LNCaP clone FGC (cell line): ENCODE data around the gene CDC14A.

Source experiments
- DNase-seq: peaks from one replicate; pipeline ENCODE4 v3.0.0-alpha.2; 2011; ENCODE audit warnings: low read depth
- H3K4me3 ChIP-seq: 2 replicates; pipeline ENCODE4 v1.5.1; 2011; ENCODE audit warnings: mild to moderate bottlenecking, low read depth, low read length, control low read depth
- TF ChIP-seq, protein P1 (sequence below): IDR thresholded peaks from 2 replicates; pipeline ENCODE4 v1.5.1; 2012; ENCODE audit warnings: mild to moderate bottlenecking; ENCODE audit not compliant: control insufficient read depth, insufficient read depth; ENCODE audit errors: extremely low read depth

The CDC14A gene

GRCh38 chr1:100347009-100347966, 5.0 kb upstream of the CDC14A start:
- TF ChIP-seq, protein P1, sequence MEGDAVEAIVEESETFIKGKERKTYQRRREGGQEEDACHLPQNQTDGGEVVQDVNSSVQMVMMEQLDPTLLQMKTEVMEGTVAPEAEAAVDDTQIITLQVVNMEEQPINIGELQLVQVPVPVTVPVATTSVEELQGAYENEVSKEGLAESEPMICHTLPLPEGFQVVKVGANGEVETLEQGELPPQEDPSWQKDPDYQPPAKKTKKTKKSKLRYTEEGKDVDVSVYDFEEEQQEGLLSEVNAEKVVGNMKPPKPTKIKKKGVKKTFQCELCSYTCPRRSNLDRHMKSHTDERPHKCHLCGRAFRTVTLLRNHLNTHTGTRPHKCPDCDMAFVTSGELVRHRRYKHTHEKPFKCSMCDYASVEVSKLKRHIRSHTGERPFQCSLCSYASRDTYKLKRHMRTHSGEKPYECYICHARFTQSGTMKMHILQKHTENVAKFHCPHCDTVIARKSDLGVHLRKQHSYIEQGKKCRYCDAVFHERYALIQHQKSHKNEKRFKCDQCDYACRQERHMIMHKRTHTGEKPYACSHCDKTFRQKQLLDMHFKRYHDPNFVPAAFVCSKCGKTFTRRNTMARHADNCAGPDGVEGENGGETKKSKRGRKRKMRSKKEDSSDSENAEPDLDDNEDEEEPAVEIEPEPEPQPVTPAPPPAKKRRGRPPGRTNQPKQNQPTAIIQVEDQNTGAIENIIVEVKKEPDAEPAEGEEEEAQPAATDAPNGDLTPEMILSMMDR: no peak
- no peak for DNase-seq
- H3K4me3 ChIP-seq: no peak overlapping the region

DNA sequence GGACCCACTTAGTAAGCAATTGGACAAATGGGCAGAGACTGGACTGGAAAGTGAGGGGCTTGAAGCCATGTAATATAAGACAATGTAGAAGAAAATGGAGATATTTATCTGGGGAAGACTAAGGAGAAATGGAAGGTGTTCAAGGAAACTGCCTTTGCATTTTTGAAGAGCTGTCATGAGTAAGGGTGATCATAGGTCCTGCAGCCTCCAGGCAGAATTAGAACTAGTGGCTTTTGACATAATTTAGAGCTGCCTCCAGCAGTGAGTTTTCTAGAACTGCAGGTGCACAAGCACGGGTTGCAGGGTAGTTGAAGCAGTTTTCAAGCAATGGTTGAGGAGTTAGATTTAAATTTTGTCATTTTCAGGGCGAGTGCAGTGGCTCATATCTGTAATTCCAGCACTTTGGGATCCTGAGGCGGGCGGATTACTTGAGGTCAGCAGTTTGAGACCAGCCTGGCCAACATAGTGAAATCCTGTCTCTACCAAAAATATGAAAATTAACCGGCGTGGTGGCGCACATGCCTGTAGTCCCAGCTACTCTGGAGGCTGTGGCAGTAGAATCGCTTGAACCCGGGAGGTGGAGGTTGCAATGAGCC, 3.7 kb upstream of the CDC14A start:
- H3K4me3 ChIP-seq: no peak overlapping the region
- TF ChIP-seq, protein P1: no peak
- no peak for DNase-seq

- DNase-seq: no peak
- no peak overlapping the region for H3K4me3 ChIP-seq
- TF ChIP-seq, protein P1: no peak
Measured at GRCh38 chr1:100349246-100349645, 3.1 kb upstream of the CDC14A start.

- DNase-seq: no peak
- TF ChIP-seq, protein P1: no peak
- H3K4me3 ChIP-seq: peak overlapping the region; percentile 88; the same call in 1 of the 2 replicates
Measured at GRCh38 chr1:100350787-100351094, 1.6 kb upstream of the CDC14A start.

DNA sequence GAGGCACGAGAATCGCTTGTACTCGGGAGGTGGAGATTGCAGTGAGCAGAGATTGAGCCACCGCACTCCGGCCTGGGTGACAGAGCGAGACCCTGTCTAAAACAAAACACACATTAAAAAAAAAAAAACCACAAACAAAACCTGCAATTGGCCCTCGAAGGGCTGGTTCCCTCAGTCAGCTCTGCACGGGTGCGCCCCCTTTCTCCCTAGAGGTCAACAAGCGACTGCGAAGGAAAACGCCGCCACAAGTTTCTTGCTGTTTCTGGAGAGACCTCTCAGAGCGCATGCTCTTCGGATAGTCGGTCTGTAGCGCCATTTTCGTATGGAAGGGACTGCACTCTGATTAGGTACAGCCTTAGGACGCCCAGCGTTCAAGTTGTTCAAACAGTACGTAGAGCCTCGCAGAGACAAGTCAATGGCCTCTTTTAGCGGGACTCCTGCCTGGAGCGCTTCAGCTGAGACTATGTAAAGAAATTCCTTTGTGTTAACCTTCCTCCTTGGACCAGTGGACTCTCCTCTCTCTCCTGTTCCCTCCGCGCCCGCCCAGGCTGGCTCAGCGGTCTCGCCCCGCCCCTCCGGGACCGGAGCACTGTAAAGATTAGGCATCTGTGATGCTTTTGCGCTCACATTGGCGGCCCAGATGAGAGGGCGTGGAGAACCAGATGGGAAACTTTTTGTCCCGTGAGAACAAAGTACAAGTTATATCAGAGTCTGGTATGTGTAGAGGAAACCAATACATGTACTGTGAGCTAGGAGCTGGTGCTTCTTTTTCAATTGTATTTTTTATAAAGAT, 1.0 kb upstream of the CDC14A start:
- peak; percentile 76 for DNase-seq
- TF ChIP-seq, protein P1: peak; percentile 24
- H3K4me3 ChIP-seq: peak overlapping the region; percentile 88

DNA sequence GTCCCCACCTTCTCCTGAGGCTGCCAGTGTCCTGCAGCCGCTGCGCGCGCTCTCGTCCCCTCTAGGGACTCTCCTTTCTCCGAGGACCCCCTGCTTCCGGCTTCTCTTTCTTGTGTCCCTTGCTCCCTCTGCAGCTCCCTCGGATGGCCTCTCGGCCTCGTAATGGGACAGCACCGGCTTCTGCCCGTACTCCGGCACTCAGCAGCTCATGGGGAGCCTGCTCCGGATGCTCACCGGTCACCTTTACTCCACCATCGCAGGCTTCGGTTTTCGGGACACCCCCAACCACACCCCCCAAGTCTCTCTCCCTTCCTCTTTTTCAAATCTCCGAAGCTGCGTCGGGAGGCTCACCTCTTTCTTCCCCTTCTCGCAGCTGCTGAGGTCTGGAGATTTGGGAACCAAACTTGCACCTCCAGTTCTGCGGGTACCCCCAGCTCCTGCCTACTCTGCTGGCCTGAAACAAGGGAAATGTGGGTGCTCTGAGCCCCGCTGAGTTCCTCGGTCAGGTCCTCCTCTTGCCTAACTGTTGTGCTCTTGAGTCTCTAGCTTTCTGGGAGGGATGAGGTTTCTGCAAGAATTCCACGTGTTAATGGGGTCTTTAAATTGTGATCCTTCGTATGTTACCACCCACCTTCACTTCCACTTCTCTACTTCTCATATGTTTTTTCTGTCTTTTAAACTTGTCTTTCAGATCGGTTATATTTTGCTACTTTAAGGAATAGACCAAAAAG, 930 bp downstream of the CDC14A start:
- DNase-seq: no peak
- TF ChIP-seq, protein P1: no peak
- peak overlapping the region; percentile 88 for H3K4me3 ChIP-seq
